Keratinocyte (primary cell): ENCODE data around the gene TADA3.

Experiments used
- CTCF ChIP-seq, 3 experiments: IDR thresholded peaks in 1 of 3; conservative IDR thresholded peaks in 1 of 3; optimal IDR thresholded peaks in 1 of 3; 2 replicates in 2 of 3; 3 replicates in 1 of 3; pipeline versions ENCODE3 to v1.5.1; 2011; ENCODE audit warnings: low read length in 3 of 3, mild to moderate bottlenecking in 3 of 3, moderate library complexity in 2 of 3, control low read depth in 1 of 3, inconsistent platforms in 1 of 3; ENCODE audit not compliant: insufficient read depth in 2 of 3; ENCODE audit errors: extremely low read depth in 1 of 3
- EZH2 ChIP-seq: IDR thresholded peaks from one replicate; pipeline ENCODE4 v1.6.1; 2012; ENCODE audit warnings: inconsistent platforms, mild to moderate bottlenecking, low read length, moderate library complexity

GRCh38 chr3:9749296-9749644 lies 43.0 kb downstream of the TADA3 start:
- TF ChIP-seq CTCF (optimal IDR thresholded peaks at IDR 0.05 in 1 of 3, IDR thresholded peaks at IDR 0.05 in 1 of 3, conservative IDR thresholded peaks at IDR 0.05 in 1 of 3; ENCODE audit: extremely low read depth in 1 of 3, insufficient read depth in 2 of 3, low read length in 3 of 3) (no peak), EZH2 (no peak)
